Natural killer cell treated with Interleukin-12 subunit alpha and Interleukin-12 subunit beta and Interleukin-15 and Interleukin-18, amount 100 ng/mL, for 72 hours (primary cell): ENCODE measurements around the gene TGM4. TPM values are rescaled to one million over a fixed set of nuclear protein-coding genes. Genes with fewer than 3 reads are reported as not detected.

Source experiments
- ATAC-seq, 2 donors: fragments of 150-1000 bp; cut with Tn5 transposase in 1 of 2; sonication (Bioruptor Pico), chemical (Tn5 transposase) in 1 of 2; 2 replicates each; pipeline ENCODE4 v1.10.0; 2021
- DNase-seq: peaks from one replicate; pipeline ENCODE4 v3.0.0; 2022; ENCODE audit warnings: low spot score
- H3K27ac Mint-ChIP-seq, 2 donors: 1 replicate in 1 of 2; 2 replicates in 1 of 2; pipeline ENCODE4 v1.8.0; 2022; ENCODE audit warnings: mixed read lengths in 2 of 2, mild to moderate bottlenecking in 1 of 2, moderate library complexity in 1 of 2
- H3K27me3 Mint-ChIP-seq, 2 donors: 1 replicate in 1 of 2; 2 replicates in 1 of 2; pipeline ENCODE4 v1.8.0; 2022; ENCODE audit warnings: mixed read lengths in 2 of 2
- H3K36me3 Mint-ChIP-seq: one replicate; pipeline ENCODE4 v1.8.0; 2022; ENCODE audit warnings: mixed read lengths
- H3K4me1 Mint-ChIP-seq, 2 donors: 1 replicate in 1 of 2; 2 replicates in 1 of 2; pipeline ENCODE4 v1.8.0; 2022; ENCODE audit warnings: low read depth in 2 of 2, mixed read lengths in 2 of 2, mild to moderate bottlenecking in 1 of 2
- H3K4me3 Mint-ChIP-seq: one replicate; pipeline ENCODE4 v1.8.0; 2022; ENCODE audit warnings: mixed read lengths
- H3K9me3 Mint-ChIP-seq: 2 replicates; pipeline ENCODE4 v1.8.0; 2022; ENCODE audit warnings: mixed read lengths
- total RNA-seq, 2 donors: library from RNA; stranded (reverse); gene quantifications; one replicate each; pipeline ENCODE4 v1.2.3, GENCODE V29; 2022

Gene TGM4
- total RNA-seq, 2 donors from 2014 or later = not detected

GRCh38 chr3:44910693-44911092 is 36.3 kb downstream of the TGM4 start:
- no peak for ATAC-seq
- H3K9me3 Mint-ChIP-seq = no peaks in the 10 kb centered on the region

GRCh38 chr3:44913868-44914468 is 39.6 kb downstream of the TGM4 start:
- H3K4me3 Mint-ChIP-seq = no peak overlapping the region
- ATAC-seq (peak; percentile 58 to 79), DNase-seq (no peak)
- peaks cover 0 to 11% of the 10 kb centered on the region in 2 donors for H3K27me3 Mint-ChIP-seq
- no peaks in the 10 kb centered on the region for H3K9me3 Mint-ChIP-seq
- no peaks in the 10 kb centered on the region for H3K36me3 Mint-ChIP-seq
- H3K4me1 Mint-ChIP-seq = peaks cover 0 to 2% of the 10 kb centered on the region in 2 donors
- no peak overlapping the region for H3K27ac Mint-ChIP-seq

More at GRCh38 chr3:44910693-44911092, 36.3 kb downstream of the TGM4 start:
- DNase-seq = no peak
- Mint-ChIP-seq H3K4me1 (peaks cover 0 to 2% of the 10 kb centered on the region in 2 donors), H3K27ac (no peak overlapping the region), H3K36me3 (no peaks in the 10 kb centered on the region), H3K4me3 (no peak overlapping the region), H3K27me3 (peaks cover 10 to 28% of the 10 kb centered on the region in 2 donors)

- Mint-ChIP-seq H3K27me3 (peaks cover 0 to 2% of the 10 kb centered on the region in 2 donors), H3K9me3 (no peaks in the 10 kb centered on the region), H3K4me1 (peaks cover 0 to 2% of the 10 kb centered on the region in 2 donors), H3K36me3 (no peaks in the 10 kb centered on the region), H3K27ac (no peak overlapping the region), H3K4me3 (no peak overlapping the region)
- ATAC-seq = no peak
- no peak for DNase-seq
These were observed 40.5 kb downstream of the TGM4 start for GRCh38 chr3:44914936-44915335.

GRCh38 chr3:44915702-44916438 is 41.5 kb downstream of the TGM4 start:
- Mint-ChIP-seq H3K9me3 (no peaks in the 10 kb centered on the region), H3K4me3 (no peak overlapping the region), H3K27me3 (no peaks in the 10 kb centered on the region), H3K36me3 (no peaks in the 10 kb centered on the region), H3K27ac (no peak overlapping the region), H3K4me1 (peaks cover 0 to 2% of the 10 kb centered on the region in 2 donors)
- ATAC-seq (peak in 1 of 2 donors; percentile 3), DNase-seq (no peak)

- ATAC-seq = no peak
- no peaks in the 10 kb centered on the region for H3K27me3 Mint-ChIP-seq
- no peak overlapping the region for H3K27ac Mint-ChIP-seq
- no peak overlapping the region for H3K4me3 Mint-ChIP-seq
- no peaks in the 10 kb centered on the region for H3K36me3 Mint-ChIP-seq
- H3K4me1 Mint-ChIP-seq = peaks cover 0 to 2% of the 10 kb centered on the region in 2 donors
- no peaks in the 10 kb centered on the region for H3K9me3 Mint-ChIP-seq
- DNase-seq = no peak
These were observed 43.7 kb downstream of the TGM4 start for GRCh38 chr3:44918087-44918486.

GRCh38 chr3:44918581-44918980 is 44.2 kb downstream of the TGM4 start:
- Mint-ChIP-seq H3K9me3 (no peaks in the 10 kb centered on the region), H3K27ac (no peak overlapping the region), H3K4me3 (no peak overlapping the region), H3K4me1 (peaks cover 0 to 2% of the 10 kb centered on the region in 2 donors), H3K36me3 (no peaks in the 10 kb centered on the region), H3K27me3 (no peaks in the 10 kb centered on the region)
- ATAC-seq (no peak), DNase-seq (no peak)

GRCh38 chr3:44920081-44920480 is 45.7 kb downstream of the TGM4 start:
- Mint-ChIP-seq H3K27me3 (no peaks in the 10 kb centered on the region), H3K4me3 (no peak overlapping the region), H3K36me3 (no peaks in the 10 kb centered on the region), H3K4me1 (no peaks in the 10 kb centered on the region), H3K9me3 (no peaks in the 10 kb centered on the region), H3K27ac (no peak overlapping the region)
- ATAC-seq (no peak), DNase-seq (no peak)

- Mint-ChIP-seq H3K36me3 (peaks cover 8% of the 10 kb centered on the region), H3K4me1 (peaks cover 0 to 3% of the 10 kb centered on the region in 2 donors), H3K27ac (no peak overlapping the region), H3K27me3 (no peaks in the 10 kb centered on the region), H3K9me3 (no peaks in the 10 kb centered on the region), H3K4me3 (no peak overlapping the region)
- no peak for ATAC-seq
- no peak for DNase-seq
These were observed 49.4 kb downstream of the TGM4 start for GRCh38 chr3:44923632-44924456.

- Mint-ChIP-seq H3K27ac (no peak overlapping the region), H3K4me1 (peaks cover 0 to 3% of the 10 kb centered on the region in 2 donors), H3K36me3 (peaks cover 8% of the 10 kb centered on the region), H3K9me3 (no peaks in the 10 kb centered on the region), H3K4me3 (no peak overlapping the region), H3K27me3 (no peaks in the 10 kb centered on the region)
- DNase-seq (no peak), ATAC-seq (no peak)
These were observed 50.2 kb downstream of the TGM4 start for GRCh38 chr3:44924457-44925084.

GRCh38 chr3:44926172-44926571 is 51.8 kb downstream of the TGM4 start:
- Mint-ChIP-seq H3K9me3 (no peaks in the 10 kb centered on the region), H3K27ac (no peak overlapping the region), H3K36me3 (peaks cover 8% of the 10 kb centered on the region), H3K4me1 (peaks cover 0 to 3% of the 10 kb centered on the region in 2 donors), H3K27me3 (no peaks in the 10 kb centered on the region), H3K4me3 (no peak overlapping the region)
- ATAC-seq = no peak
- DNase-seq = no peak

- Mint-ChIP-seq H3K27me3 (no peaks in the 10 kb centered on the region), H3K36me3 (peaks cover 8% of the 10 kb centered on the region), H3K4me3 (no peak overlapping the region), H3K9me3 (no peaks in the 10 kb centered on the region), H3K4me1 (peaks cover 0 to 3% of the 10 kb centered on the region in 2 donors), H3K27ac (peak overlapping the region in 1 of 2 donors; percentile 43)
- DNase-seq = no peak
- ATAC-seq = no peak
These were observed 52.5 kb downstream of the TGM4 start for GRCh38 chr3:44926921-44927320.

GRCh38 chr3:44927371-44927770 is 53.0 kb downstream of the TGM4 start:
- ATAC-seq (no peak), DNase-seq (no peak)
- Mint-ChIP-seq H3K27ac (no peak overlapping the region), H3K4me3 (no peak overlapping the region), H3K27me3 (no peaks in the 10 kb centered on the region), H3K4me1 (peaks cover 0 to 3% of the 10 kb centered on the region in 2 donors), H3K36me3 (peaks cover 8% of the 10 kb centered on the region), H3K9me3 (no peaks in the 10 kb centered on the region)

- no peak for DNase-seq
These were observed 55.4 kb downstream of the TGM4 start for GRCh38 chr3:44929782-44930181.

More at GRCh38 chr3:44929782-44930181, 55.4 kb downstream of the TGM4 start:
- Mint-ChIP-seq H3K27me3 (no peaks in the 10 kb centered on the region), H3K4me1 (peaks cover 6 to 11% of the 10 kb centered on the region in 2 donors), H3K36me3 (peaks cover 8% of the 10 kb centered on the region), H3K27ac (no peak overlapping the region), H3K4me3 (no peak overlapping the region), H3K9me3 (no peaks in the 10 kb centered on the region)
- no peak for ATAC-seq
